ENCODE results near the gene SEMA5A. TPM values are rescaled to one million over a fixed set of nuclear protein-coding genes. Genes with fewer than 3 reads are reported as not detected.

The SEMA5A gene
- total RNA-seq, 1 donor from 2014 or later, result 31.9 TPM

DNA sequence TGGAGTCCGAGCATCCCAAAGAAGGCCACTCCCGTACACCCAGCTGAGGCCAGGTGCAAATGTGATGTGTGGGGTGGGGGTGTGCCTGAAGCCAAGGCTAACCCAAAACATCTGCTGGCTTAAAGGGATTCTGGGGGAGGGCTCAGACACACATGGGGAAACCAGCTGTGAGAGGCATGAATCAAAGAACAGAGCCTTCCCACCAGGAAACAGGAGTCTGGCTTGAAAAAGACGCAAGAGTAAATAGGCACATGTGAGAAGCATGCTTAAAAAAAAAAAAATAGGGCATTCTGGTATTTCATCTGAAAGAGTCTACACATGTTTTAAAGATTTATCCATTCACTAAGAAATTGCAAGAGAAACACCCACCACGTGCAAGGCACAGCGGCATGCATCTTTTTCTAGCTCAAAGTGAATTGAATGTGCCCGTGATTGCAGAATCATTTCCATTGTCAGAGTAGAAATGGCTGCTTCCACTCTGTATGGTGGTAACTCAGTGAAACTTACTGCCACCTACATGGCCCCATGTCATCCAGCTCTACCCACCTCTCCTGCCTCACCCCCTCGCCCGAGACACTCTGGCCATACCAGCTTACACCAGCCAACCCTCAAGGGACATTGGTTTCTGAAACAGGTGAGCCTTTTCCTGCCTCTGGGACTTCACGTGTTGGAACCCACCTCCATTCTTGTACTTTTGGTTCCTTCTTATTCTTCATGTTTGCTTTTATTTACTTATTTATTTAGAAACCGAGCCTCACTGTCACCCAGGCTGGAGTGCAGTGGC lies 71.5 kb downstream of the SEMA5A start:
- peaks cover 12% of the 10 kb centered on the region for H3K9me3 Mint-ChIP-seq
- peaks cover 28% of the 10 kb centered on the region for H3K36me3 Mint-ChIP-seq (ENCODE audit: low read depth)
- TF ChIP-seq, protein P1, sequence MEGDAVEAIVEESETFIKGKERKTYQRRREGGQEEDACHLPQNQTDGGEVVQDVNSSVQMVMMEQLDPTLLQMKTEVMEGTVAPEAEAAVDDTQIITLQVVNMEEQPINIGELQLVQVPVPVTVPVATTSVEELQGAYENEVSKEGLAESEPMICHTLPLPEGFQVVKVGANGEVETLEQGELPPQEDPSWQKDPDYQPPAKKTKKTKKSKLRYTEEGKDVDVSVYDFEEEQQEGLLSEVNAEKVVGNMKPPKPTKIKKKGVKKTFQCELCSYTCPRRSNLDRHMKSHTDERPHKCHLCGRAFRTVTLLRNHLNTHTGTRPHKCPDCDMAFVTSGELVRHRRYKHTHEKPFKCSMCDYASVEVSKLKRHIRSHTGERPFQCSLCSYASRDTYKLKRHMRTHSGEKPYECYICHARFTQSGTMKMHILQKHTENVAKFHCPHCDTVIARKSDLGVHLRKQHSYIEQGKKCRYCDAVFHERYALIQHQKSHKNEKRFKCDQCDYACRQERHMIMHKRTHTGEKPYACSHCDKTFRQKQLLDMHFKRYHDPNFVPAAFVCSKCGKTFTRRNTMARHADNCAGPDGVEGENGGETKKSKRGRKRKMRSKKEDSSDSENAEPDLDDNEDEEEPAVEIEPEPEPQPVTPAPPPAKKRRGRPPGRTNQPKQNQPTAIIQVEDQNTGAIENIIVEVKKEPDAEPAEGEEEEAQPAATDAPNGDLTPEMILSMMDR (conservative IDR thresholded peaks at IDR 0.05), result no peak
- H3K27ac Mint-ChIP-seq (ENCODE audit: unreplicated experiment), result no peak overlapping the region
- no peaks in the 10 kb centered on the region for H3K27me3 Mint-ChIP-seq (ENCODE audit: low read depth)
- no peak for DNase-seq (ENCODE audit: low read depth, low spot score)
- H3K4me3 Mint-ChIP-seq, result no peak overlapping the region
- H3K4me1 Mint-ChIP-seq, result peaks cover 16% of the 10 kb centered on the region

GRCh38 chr5:9473624-9474023 lies 72.3 kb downstream of the SEMA5A start:
- Mint-ChIP-seq H3K36me3 (ENCODE audit: low read depth) (peaks cover 20% of the 10 kb centered on the region), H3K27ac (ENCODE audit: unreplicated experiment) (peak overlapping the region; percentile 73), H3K4me1 (peaks cover 16% of the 10 kb centered on the region), H3K4me3 (no peak overlapping the region), H3K9me3 (peaks cover 10% of the 10 kb centered on the region), H3K27me3 (ENCODE audit: low read depth) (no peaks in the 10 kb centered on the region)
- DNase-seq (ENCODE audit: low read depth, low spot score), result no peak
- TF ChIP-seq, protein P1 (conservative IDR thresholded peaks at IDR 0.05), result no peak

- H3K4me1 Mint-ChIP-seq, result peaks cover 27% of the 10 kb centered on the region
- H3K36me3 Mint-ChIP-seq (ENCODE audit: low read depth), result peaks cover 12% of the 10 kb centered on the region
- no peak overlapping the region for H3K27ac Mint-ChIP-seq (ENCODE audit: unreplicated experiment)
- H3K9me3 Mint-ChIP-seq, result peaks cover 2% of the 10 kb centered on the region
- no peaks in the 10 kb centered on the region for H3K27me3 Mint-ChIP-seq (ENCODE audit: low read depth)
- no peak for DNase-seq (ENCODE audit: low read depth, low spot score)
- TF ChIP-seq, protein P1 (conservative IDR thresholded peaks at IDR 0.05), result no peak
- no peak overlapping the region for H3K4me3 Mint-ChIP-seq
These were observed 75.5 kb downstream of the SEMA5A start for GRCh38 chr5:9470410-9470809.

- H3K4me1 Mint-ChIP-seq, result peaks cover 28% of the 10 kb centered on the region
- no peak overlapping the region for H3K27ac Mint-ChIP-seq (ENCODE audit: unreplicated experiment)
- H3K27me3 Mint-ChIP-seq (ENCODE audit: low read depth), result no peaks in the 10 kb centered on the region
- peaks cover 10% of the 10 kb centered on the region for H3K36me3 Mint-ChIP-seq (ENCODE audit: low read depth)
- no peak for DNase-seq (ENCODE audit: low read depth, low spot score)
- H3K9me3 Mint-ChIP-seq, result no peaks in the 10 kb centered on the region
- TF ChIP-seq, protein P1 (conservative IDR thresholded peaks at IDR 0.05), result no peak
- no peak overlapping the region for H3K4me3 Mint-ChIP-seq
These were observed 77.9 kb downstream of the SEMA5A start for GRCh38 chr5:9468060-9468388.

DNA sequence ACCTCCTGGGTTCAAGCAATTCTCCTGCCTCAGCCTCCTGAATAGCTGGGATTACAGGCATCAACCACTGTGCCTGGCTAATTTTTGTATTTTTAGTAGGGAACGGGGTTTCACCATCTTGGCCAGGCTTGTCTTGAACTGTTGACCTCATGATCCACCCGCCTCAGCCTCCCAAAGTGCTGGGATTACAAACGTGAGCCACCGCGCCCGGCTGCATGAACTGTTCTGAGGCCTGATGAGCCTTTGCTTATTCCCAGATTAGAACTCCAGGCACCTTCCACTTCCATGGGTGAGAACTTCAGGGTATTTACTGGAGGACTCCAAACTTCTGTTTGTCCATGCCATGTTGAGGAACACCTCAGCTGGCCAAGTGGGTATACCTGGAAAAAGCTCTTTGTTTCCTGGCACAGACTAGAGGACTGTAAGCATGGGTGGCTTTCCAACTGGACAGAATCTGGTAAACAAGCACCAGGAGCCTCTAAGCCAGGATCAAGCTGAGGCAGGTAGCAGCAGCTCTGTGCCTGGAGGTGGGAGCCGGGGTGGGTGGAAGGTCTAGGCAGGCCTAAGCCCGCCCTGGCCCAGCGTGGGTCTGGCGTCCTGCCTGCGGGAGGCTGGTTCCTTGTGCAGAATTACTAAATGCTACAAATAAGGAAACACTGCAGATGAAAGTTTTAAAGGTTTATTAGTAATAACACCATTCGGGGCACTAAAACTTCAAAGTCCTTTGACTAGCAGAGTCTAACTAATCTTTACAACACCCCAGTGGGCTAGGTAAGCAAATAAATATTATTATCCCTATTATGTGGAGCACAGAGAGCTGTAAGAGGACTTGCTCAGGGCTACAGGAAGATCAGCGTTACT lies 78.4 kb downstream of the SEMA5A start:
- Mint-ChIP-seq H3K27me3 (ENCODE audit: low read depth) (no peaks in the 10 kb centered on the region), H3K9me3 (no peaks in the 10 kb centered on the region), H3K4me3 (no peak overlapping the region), H3K27ac (ENCODE audit: unreplicated experiment) (no peak overlapping the region), H3K4me1 (peaks cover 30% of the 10 kb centered on the region), H3K36me3 (ENCODE audit: low read depth) (peaks cover 12% of the 10 kb centered on the region)
- TF ChIP-seq, protein P1 (conservative IDR thresholded peaks at IDR 0.05), result no peak
- DNase-seq (ENCODE audit: low read depth, low spot score), result no peak

All from neural crest cell (in vitro differentiated cells).